K562 (cell line): ENCODE results near the gene NUP85. TPM values are rescaled to one million over a fixed set of nuclear protein-coding genes. Genes with fewer than 3 reads are reported as not detected.

Experiments
- ATAC-seq: fragments of 200-7000 bp; cut with Tn5 transposase; 3 replicates; pipeline ENCODE4 v1.9.1; 2020; ENCODE audit warnings: moderate library complexity
- BruUV-seq: library from RNA; stranded (reverse); fragments of 400-500 nt; replicated peaks from 2 replicates; lab custom pipeline; 2021; lab: Mats Ljungman, UMichigan
- CTCF ChIA-PET: fragments of 300-600 bp; formaldehyde crosslinking; extraction: SDS; loops from one replicate; lab custom pipeline; 2021; ENCODE audit warnings: low intra/inter-chr PET ratio; lab: Yijun Ruan, JAX
- POLR2A ChIA-PET: fragments of 300-600, 350-650 bp; sonication (Branson Sonifier 250); formaldehyde crosslinking; extraction: SDS; loops from one replicate; lab custom pipeline; 2021; ENCODE audit warnings: antibody characterized with exemption, inconsistent platforms; lab: Yijun Ruan, JAX
- DNase-seq, 4 experiments: peaks; one replicate each; pipeline versions ENCODE4 v3.0.0 to v3.0.0-alpha.2; 2011 to 2018; ENCODE audit warnings: low spot score in 3 of 4, mixed read lengths in 3 of 4; ENCODE audit errors: extremely low read depth in 1 of 4
- FAIRE-seq: peaks from 2 replicates; lab custom pipeline; 2011; peaks lifted over from hg19 to GRCh38; lab: Jason Lieb, UNC
- H2AFZ ChIP-seq: 2 replicates; pipeline ENCODE4 v1.6.0; 2011; ENCODE audit warnings: low read depth, low read length, control low read depth, inconsistent platforms
- H3K27ac ChIP-seq: fragments of 200-600 bp; 3 replicates; pipeline ENCODE4 v1.8.0; 2011; ENCODE audit warnings: low read depth, mild to moderate bottlenecking, control low read depth, inconsistent platforms, low read length, moderate library complexity, mixed read lengths; ENCODE audit errors: extremely low read depth
- H3K27me3 ChIP-seq, 2 experiments: fragments of 300-600 bp in 1 of 2; 2 replicates in 1 of 2; 3 replicates in 1 of 2; pipeline versions ENCODE4 v1.6.0 to v1.8.0; 2011; ENCODE audit warnings: inconsistent platforms in 2 of 2, low read length in 2 of 2, mild to moderate bottlenecking in 1 of 2, mixed read lengths in 1 of 2, moderate library complexity in 1 of 2; ENCODE audit not compliant: control insufficient read depth in 2 of 2, insufficient read depth in 2 of 2
- H3K36me3 ChIP-seq: fragments of 300-600 bp; 3 replicates; pipeline ENCODE4 v1.8.0; 2011; ENCODE audit warnings: mild to moderate bottlenecking, low read length, inconsistent platforms; ENCODE audit not compliant: control insufficient read depth, insufficient read depth
- H3K4me1 ChIP-seq, 2 experiments: fragments of 200-600 bp in 1 of 2; replicated peaks in 1 of 2; 2 replicates in 1 of 2; 3 replicates in 1 of 2; pipeline versions ENCODE4 v1.5.1 to v1.8.0; 2011; ENCODE audit warnings: inconsistent platforms in 2 of 2, low read length in 2 of 2, mild to moderate bottlenecking in 1 of 2, mixed read lengths in 1 of 2, moderate library complexity in 1 of 2; ENCODE audit not compliant: control insufficient read depth in 2 of 2, insufficient read depth in 2 of 2
- H3K4me2 ChIP-seq: 2 replicates; pipeline ENCODE4 v1.6.1; 2011; ENCODE audit warnings: low read length, control low read depth, inconsistent platforms, mixed read lengths; ENCODE audit not compliant: insufficient read depth
- H3K4me3 ChIP-seq: fragments of 200-600 bp; sonication (generic), shearing (Covaris generic); 2 replicates; pipeline ENCODE4 v1.5.1; 2016; ENCODE audit warnings: control low read depth, inconsistent platforms
- H3K79me2 ChIP-seq: fragments of 200-600 bp; 3 replicates; pipeline ENCODE4 v1.8.0; 2011; ENCODE audit warnings: low read length, inconsistent platforms; ENCODE audit not compliant: control insufficient read depth, insufficient read depth
- H3K9ac ChIP-seq, 2 experiments: 2 replicates each; pipeline versions ENCODE4 v1.6.0 to v1.6.1; 2011; ENCODE audit warnings: low read depth in 2 of 2, low read length in 2 of 2, control low read depth in 1 of 2, inconsistent platforms in 1 of 2, mild to moderate bottlenecking in 1 of 2, mixed read lengths in 1 of 2; ENCODE audit not compliant: insufficient read depth in 1 of 2
- H3K9me1 ChIP-seq: one replicate; pipeline ENCODE4 v1.6.0; 2011; ENCODE audit warnings: inconsistent platforms, mild to moderate bottlenecking, low read length, moderate library complexity; ENCODE audit not compliant: control insufficient read depth, insufficient read depth
- H3K9me3 ChIP-seq: replicated peaks from 2 replicates; pipeline ENCODE4 v1.5.1; 2011; ENCODE audit warnings: low read depth, low read length, inconsistent platforms; ENCODE audit not compliant: control insufficient read depth, insufficient read depth
- H4K20me1 ChIP-seq: replicated peaks from 2 replicates; pipeline ENCODE4 v1.6.1; 2011; ENCODE audit warnings: low read length, inconsistent platforms, mixed read lengths; ENCODE audit not compliant: control insufficient read depth, insufficient read depth
- ETS1 ChIP-seq: conservative IDR thresholded peaks from 2 replicates; pipeline ENCODE4 v1.6.1; 2011; ENCODE audit warnings: low read depth, mild to moderate bottlenecking, low read length; ENCODE audit not compliant: control insufficient read depth
- NR2C2 ChIP-seq, 2 experiments: fragments of 200-800 bp in 1 of 2; sonication (Bioruptor generic) in 1 of 2; sonication (generic) in 1 of 2; formaldehyde crosslinking in 1 of 2; IDR thresholded peaks; 2 replicates each; pipeline versions ENCODE4 v1.6.1 to v1.8.0; 2016 to 2022; ENCODE audit warnings: mild to moderate bottlenecking in 1 of 2, missing compliant biosample characterization in 1 of 2, missing genetic modification characterization in 1 of 2, missing genetic modification reagents in 1 of 2
- POLR2G ChIP-seq: fragments of 200-400 bp; formaldehyde crosslinking; IDR thresholded peaks from 2 replicates; pipeline ENCODE4 v1.6.1; 2017; ENCODE audit warnings: low read depth, mild to moderate bottlenecking, antibody characterized with exemption, low read length, moderate library complexity
- RBFOX2 ChIP-seq: fragments of 200-400 bp; formaldehyde crosslinking; IDR thresholded peaks from 2 replicates; pipeline ENCODE4 v1.6.1; 2017; ENCODE audit warnings: low read depth, mild to moderate bottlenecking, low read length, moderate library complexity
- SNRNP70 ChIP-seq: fragments of 200-400 bp; formaldehyde crosslinking; optimal IDR thresholded peaks from 2 replicates; pipeline ENCODE3; 2017; ENCODE audit warnings: low read depth, low read length
- TCF15 ChIP-seq: fragments of 250-450 bp; sonication (Bioruptor Pico); IDR thresholded peaks from 2 replicates; pipeline ENCODE4 v1.8.0; 2022; ENCODE audit warnings: moderate library complexity, mild to moderate bottlenecking, inconsistent platforms
- XRCC4 ChIP-seq: IDR thresholded peaks from one replicate; pipeline ENCODE4 v1.6.1; 2011; ENCODE audit not compliant: insufficient read depth, insufficient read length; ENCODE audit errors: extremely low read depth
- ZNF561 ChIP-seq: fragments of 450-650 bp; formaldehyde crosslinking; conservative IDR thresholded peaks from 2 replicates; pipeline ENCODE4 v1.4.0; 2020; ENCODE audit warnings: mild to moderate bottlenecking, moderate library complexity
- WGBS: fragments of 100-300 bp; shearing (Covaris generic); methylation state at CpG from one replicate; pipeline ENCODE4 v1.1.6; 2016; ENCODE audit warnings: low coverage, mixed read lengths; ENCODE audit not compliant: insufficient coverage; ENCODE audit errors: missing lambda C conversion rate; 5-methylcytosine and 5-hydroxymethylcytosine counted together
- in situ Hi-C: fragments of 300-500 bp; cut with MboI; formaldehyde crosslinking; loops from 4 replicates; pipeline ENCODE4 v1.15.0; 2018; ENCODE audit warnings: inconsistent platforms, mixed read lengths
- intact Hi-C: fragments of 100-400 bp; cut with micrococcal nuclease; formaldehyde crosslinking; loops from 2 replicates; pipeline ENCODE4 v1.14.2; 2022
- polyA plus RNA-seq, 8 experiments: library from polyadenylated mRNA; depleted of rRNA in 4 of 8; stranded (reverse) in 5 of 8; unstranded in 3 of 8; fragments of >200 nt; fragmentation: Nextera tagmentation in 2 of 8; fragmentation: Illumina TruSeq in 1 of 8; extraction: Ambion mirVana in 2 of 8; extraction: Trizol in 1 of 8; gene quantifications; 2 replicates each; pipeline versions ENCODE4 v1.2.1 to v1.2.3, GENCODE V29; 2011 to 2014; ENCODE audit warnings: inconsistent platforms in 1 of 8, missing spikeins in 1 of 8
- total RNA-seq, 7 experiments: library from RNA; depleted of rRNA in 6 of 7; stranded (reverse); fragments of >200 nt in 6 of 7; fragmentation: Illumina TruSeq in 2 of 7; extraction: Trizol in 2 of 7; gene quantifications; 2 replicates each; pipeline versions ENCODE4 v1.2.1 to v1.2.3, GENCODE V29; 2011 to 2021; ENCODE audit warnings: low replicate concordance in 1 of 7

Gene NUP85
- total and polyA plus RNA-seq, 9 of the 15 experiments (the other 6 are each of a cell fraction or from before 2014, with no cell fraction given) = 50.2 to 177 (median 110) TPM

GRCh38 chr17:75239778-75240393 lies 34.4 kb downstream of the NUP85 start:
- no peak overlapping the region for H3K4me2 ChIP-seq
- no peaks in the 10 kb centered on the region for H3K9me1 ChIP-seq
- no peaks in the 10 kb centered on the region for H3K27me3 ChIP-seq
- H4K20me1 ChIP-seq = peaks cover 25% of the 10 kb centered on the region
- POLR2A ChIA-PET = interaction anchor here (0.6 to 3.1 kb wide), 25 partner anchors 10 to 321 kb away, joined by 3 to 38 read pairs (median 4); partner anchors contain the start of genes ARMC7, GGA3, GRB2 and MIF4GD
- 96% methylated on average over 18 of the region's 23 CpGs for WGBS
- peak overlapping the region; percentile 23; the same call in 2 of the 3 replicates for H3K27ac ChIP-seq
- no TSS peak for BruUV-seq
- DNase-seq (no peak), FAIRE-seq (no peak), ATAC-seq (no peak)
- in situ Hi-C loops (no loop called here), intact Hi-C loops (loop anchor here (2.0 to 5.0 kb wide), 2 partner anchors 21 to 128 kb away; partner anchors contain the start of genes GGA3 and MRPS7)
- H2AFZ ChIP-seq = no peak overlapping the region
- no peaks in the 10 kb centered on the region for H3K9me3 ChIP-seq
- peaks cover 15 to 36% of the 10 kb centered on the region in 2 experiments for H3K4me1 ChIP-seq
- CTCF ChIA-PET = interaction anchor here (0.9 to 3.1 kb wide), 7 partner anchors 21 to 508 kb away, joined by 3 to 20 read pairs (median 4); partner anchors contain the start of genes GGA3, MIF4GD and MRPS7
- no peak overlapping the region for H3K9ac ChIP-seq
- no peak overlapping the region for H3K4me3 ChIP-seq
- peaks cover 98% of the 10 kb centered on the region for H3K36me3 ChIP-seq
- TF ChIP-seq ETS1 (no peak), XRCC4 (no peak), TCF15 (CRISPR knock-in tag) (0 out of 2 replicates have a peak, but pooled peaks have one; percentile 17), POLR2G (peak; percentile 57; the same call in 1 of the 2 replicates), NR2C2 (CRISPR knock-in tag; IDR thresholded peaks at IDR 0.05) (no peak), NR2C2 (tag; IDR thresholded peaks at IDR 0.05) (0 out of 2 replicates have a peak, but pooled peaks have one; percentile 26), ZNF561 (0 out of 2 replicates have a peak, but pooled peaks have one; percentile 9), RBFOX2 (peak; percentile 7; the same call in 1 of the 2 replicates), SNRNP70 (no peak)
- no peaks in the 10 kb centered on the region for H3K79me2 ChIP-seq
